Stimulated activated CD4-positive, alpha-beta T cell treated with anti-CD3 and anti-CD28 coated beads, Interleukin-15, amount 100 ng/mL, for 1 hour (primary cell): ENCODE data around the gene RBSN.

ENCODE experiments used
- DNase-seq, 2 donors: peaks; one replicate each; pipeline ENCODE4 v3.0.0-alpha.2; 2020; ENCODE audit warnings: low read depth in 1 of 2, low spot score in 1 of 2

Gene RBSN

GRCh38 chr3:15099364-15100098 lies 583 bp upstream of the RBSN start:
- DNase-seq: no peak

GRCh38 chr3:15097891-15098290 lies 1.1 kb downstream of the RBSN start:
- DNase-seq: no peak

GRCh38 chr3:15096046-15096445 lies 2.9 kb downstream of the RBSN start:
- DNase-seq: no peak

GRCh38 chr3:15094187-15094875 lies 4.6 kb downstream of the RBSN start:
- no peak for DNase-seq

- DNase-seq: no peak
Measured at GRCh38 chr3:15092686-15093085, 6.3 kb downstream of the RBSN start.

GRCh38 chr3:15091575-15091974 lies 7.4 kb downstream of the RBSN start:
- no peak for DNase-seq

- no peak for DNase-seq
Measured at GRCh38 chr3:15089201-15089600, 9.7 kb downstream of the RBSN start.

GRCh38 chr3:15086699-15087098 lies 12.2 kb downstream of the RBSN start:
- DNase-seq: no peak

GRCh38 chr3:15086263-15086662 lies 12.7 kb downstream of the RBSN start:
- DNase-seq: no peak

- no peak for DNase-seq
Measured at GRCh38 chr3:15083252-15083651, 15.7 kb downstream of the RBSN start.

GRCh38 chr3:15081960-15082664 lies 16.8 kb downstream of the RBSN start:
- DNase-seq: no peak

- no peak for DNase-seq
Measured at GRCh38 chr3:15079091-15079490, 19.9 kb downstream of the RBSN start.

GRCh38 chr3:15074500-15074899 lies 24.4 kb downstream of the RBSN start:
- DNase-seq: no peak

- no peak for DNase-seq
Measured at GRCh38 chr3:15071699-15072098, 27.2 kb downstream of the RBSN start.

- no peak for DNase-seq
Measured at GRCh38 chr3:15069441-15069840, 29.5 kb downstream of the RBSN start.

GRCh38 chr3:15066467-15066866 lies 32.5 kb downstream of the RBSN start:
- no peak for DNase-seq

GRCh38 chr3:15065550-15066007 lies 33.4 kb downstream of the RBSN start:
- no peak for DNase-seq

GRCh38 chr3:15064835-15065549 lies 34.0 kb downstream of the RBSN start, which contains the start of gene MRPS25:
Gene MRPS25 (minus strand): TSS chr3:15065315. CDS start chr3:15065194, 121 bp downstream.
- DNase-seq: peak; percentile 80

GRCh38 chr3:15064299-15064834 lies 34.6 kb downstream of the RBSN start:
- DNase-seq: no peak

GRCh38 chr3:15063656-15064286 lies 35.2 kb downstream of the RBSN start:
- DNase-seq: no peak

GRCh38 chr3:15063238-15063637 lies 35.7 kb downstream of the RBSN start:
- DNase-seq: no peak
